Measurements from ENCODE around the gene NLRP12. TPM values are rescaled to one million over a fixed set of nuclear protein-coding genes. Genes with fewer than 3 reads are reported as not detected.

Gene NLRP12
- total and polyA plus RNA-seq, 2 donors (not counting 1 experiment from before 2014, with no cell fraction given): 0.22 TPM; not detected in 1

DNA sequence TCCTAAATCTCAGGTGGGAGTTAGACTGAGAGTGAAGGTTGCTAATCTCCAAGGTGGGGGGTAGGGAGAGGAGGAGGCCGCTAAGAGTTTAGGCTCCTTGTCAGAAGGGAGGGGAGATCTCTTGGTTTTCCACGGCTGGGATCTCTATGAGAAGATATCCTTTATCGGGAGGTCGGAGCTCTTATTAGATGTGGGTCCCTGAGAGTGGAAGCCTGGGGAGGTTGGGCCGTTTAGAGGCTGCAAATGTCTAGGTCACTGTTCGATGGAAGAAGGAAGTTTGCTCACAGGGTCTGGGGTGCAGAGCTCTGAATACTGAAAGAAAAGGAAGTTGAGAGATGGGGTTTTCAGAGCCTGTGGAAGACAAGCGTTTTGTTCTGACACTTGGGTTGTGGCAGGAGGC, 47.3 kb upstream of the NLRP12 start:
- Histone ChIP-seq H4K20me1 (ENCODE audit: control insufficient read depth, insufficient read depth, low read length, poor library complexity, severe bottlenecking) (peaks cover 72% of the 10 kb centered on the region), H2AFZ (ENCODE audit: insufficient read depth, low read depth, low read length, poor library complexity, severe bottlenecking) (no peak overlapping the region), H3K36me3 (replicated peaks in 1 of 2; ENCODE audit: control extremely low read depth in 1 of 2, control insufficient read depth in 1 of 2, extremely low read depth in 1 of 2, insufficient read depth in 2 of 2, low read length in 1 of 2) (peaks cover 5 to 29% of the 10 kb centered on the region in 2 experiments), H3K27ac (ENCODE audit: low read length in 2 of 2) (peak overlapping the region; percentile 19 to 98), H3K9me3 (ENCODE audit: control extremely low read depth in 1 of 3, control insufficient read depth in 2 of 3, insufficient read depth in 1 of 3, low read length in 2 of 3) (peaks cover 0 to 25% (median 2%) of the 10 kb centered on the region in 3 donors), H3K4me1 (ENCODE audit: control insufficient read depth in 2 of 2, insufficient read depth in 2 of 2, low read length in 2 of 2) (peaks cover 36 to 66% of the 10 kb centered on the region in 2 donors), H3K27me3 (replicated peaks in 1 of 4; ENCODE audit: control extremely low read depth in 1 of 4, control insufficient read depth in 3 of 4, insufficient read depth in 4 of 4, low read length in 3 of 4) (no peaks in the 10 kb centered on the region), H3K4me2 (replicated peaks; ENCODE audit: low read depth, low read length, poor library complexity, severe bottlenecking) (peak overlapping the region; percentile 73), H3K9ac (ENCODE audit: low read length) (no peak overlapping the region), H3K79me2 (ENCODE audit: control insufficient read depth, insufficient read depth, low read length) (peaks cover 52% of the 10 kb centered on the region), H3K4me3 (ENCODE audit: control extremely low read depth in 1 of 5, extremely low read depth in 1 of 5, insufficient read depth in 1 of 5, low read depth in 2 of 5, low read length in 4 of 5) (peak overlapping the region in 3 of 5 experiments; percentile 15 to 22 (median 17))
- 22% methylated on average over 6 of the region's 7 CpGs for WGBS (ENCODE audit: insufficient coverage)
- H3K27me3 Mint-ChIP-seq: no peaks in the 10 kb centered on the region
- peak overlapping the region; percentile 60 for H3K4me3 Mint-ChIP-seq
- TF ChIP-seq, protein P1, sequence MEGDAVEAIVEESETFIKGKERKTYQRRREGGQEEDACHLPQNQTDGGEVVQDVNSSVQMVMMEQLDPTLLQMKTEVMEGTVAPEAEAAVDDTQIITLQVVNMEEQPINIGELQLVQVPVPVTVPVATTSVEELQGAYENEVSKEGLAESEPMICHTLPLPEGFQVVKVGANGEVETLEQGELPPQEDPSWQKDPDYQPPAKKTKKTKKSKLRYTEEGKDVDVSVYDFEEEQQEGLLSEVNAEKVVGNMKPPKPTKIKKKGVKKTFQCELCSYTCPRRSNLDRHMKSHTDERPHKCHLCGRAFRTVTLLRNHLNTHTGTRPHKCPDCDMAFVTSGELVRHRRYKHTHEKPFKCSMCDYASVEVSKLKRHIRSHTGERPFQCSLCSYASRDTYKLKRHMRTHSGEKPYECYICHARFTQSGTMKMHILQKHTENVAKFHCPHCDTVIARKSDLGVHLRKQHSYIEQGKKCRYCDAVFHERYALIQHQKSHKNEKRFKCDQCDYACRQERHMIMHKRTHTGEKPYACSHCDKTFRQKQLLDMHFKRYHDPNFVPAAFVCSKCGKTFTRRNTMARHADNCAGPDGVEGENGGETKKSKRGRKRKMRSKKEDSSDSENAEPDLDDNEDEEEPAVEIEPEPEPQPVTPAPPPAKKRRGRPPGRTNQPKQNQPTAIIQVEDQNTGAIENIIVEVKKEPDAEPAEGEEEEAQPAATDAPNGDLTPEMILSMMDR (IDR thresholded peaks at IDR 0.05): no peak
- TF ChIP-seq EZH2 (IDR thresholded peaks at IDR 0.05; ENCODE audit: borderline replicate concordance, insufficient read depth, low read depth, low read length, poor library complexity, severe bottlenecking): no peak
- POLR2A ChIA-PET: interaction anchor here (0.6 kb wide), 1 partner anchor 26 kb away, joined by 3 read pairs; no protein-coding TSS in a partner anchor
- H3K27ac Mint-ChIP-seq: peak overlapping the region; percentile 93
- DNase-seq (peak; percentile 75), ATAC-seq (ENCODE audit: low read depth) (no peak)
- peaks cover 50% of the 10 kb centered on the region for H3K4me1 Mint-ChIP-seq
- H3K9me3 Mint-ChIP-seq (ENCODE audit: insufficient read depth): no peaks in the 10 kb centered on the region
- CTCF ChIA-PET: interaction anchor here (0.9 to 2.5 kb wide), 3 partner anchors 8 to 12 kb away, joined by 3 to 10 read pairs (median 7); partner anchors contain the start of gene PRKCG
- intact Hi-C loops (cut with micrococcal nuclease): no loop called here

- Mint-ChIP-seq H3K27me3 (no peaks in the 10 kb centered on the region), H3K27ac (peak overlapping the region; percentile 93), H3K4me1 (peaks cover 56% of the 10 kb centered on the region), H3K4me3 (peak overlapping the region; percentile 77), H3K9me3 (ENCODE audit: insufficient read depth) (no peaks in the 10 kb centered on the region)
- Histone ChIP-seq H3K4me3 (ENCODE audit: control extremely low read depth in 1 of 5, extremely low read depth in 1 of 5, insufficient read depth in 1 of 5, low read depth in 2 of 5, low read length in 4 of 5) (peak overlapping the region; percentile 17 to 66 (median 41)), H4K20me1 (ENCODE audit: control insufficient read depth, insufficient read depth, low read length, poor library complexity, severe bottlenecking) (peaks cover 64% of the 10 kb centered on the region), H3K9me3 (ENCODE audit: control extremely low read depth in 1 of 3, control insufficient read depth in 2 of 3, insufficient read depth in 1 of 3, low read length in 2 of 3) (peaks cover 0 to 27% (median 2%) of the 10 kb centered on the region in 3 donors), H2AFZ (ENCODE audit: insufficient read depth, low read depth, low read length, poor library complexity, severe bottlenecking) (no peak overlapping the region), H3K4me2 (replicated peaks; ENCODE audit: low read depth, low read length, poor library complexity, severe bottlenecking) (peak overlapping the region; percentile 73), H3K27ac (ENCODE audit: low read length in 2 of 2) (peak overlapping the region; percentile 98), H3K9ac (ENCODE audit: low read length) (peak overlapping the region; percentile 43), H3K36me3 (replicated peaks in 1 of 2; ENCODE audit: control extremely low read depth in 1 of 2, control insufficient read depth in 1 of 2, extremely low read depth in 1 of 2, insufficient read depth in 2 of 2, low read length in 1 of 2) (peaks cover 5 to 23% of the 10 kb centered on the region in 2 experiments), H3K27me3 (replicated peaks in 1 of 4; ENCODE audit: control extremely low read depth in 1 of 4, control insufficient read depth in 3 of 4, insufficient read depth in 4 of 4, low read length in 3 of 4) (no peaks in the 10 kb centered on the region), H3K79me2 (ENCODE audit: control insufficient read depth, insufficient read depth, low read length) (peaks cover 45% of the 10 kb centered on the region), H3K4me1 (ENCODE audit: control insufficient read depth in 2 of 2, insufficient read depth in 2 of 2, low read length in 2 of 2) (peaks cover 44 to 73% of the 10 kb centered on the region in 2 donors)
- no peak for TF ChIP-seq EZH2 (IDR thresholded peaks at IDR 0.05; ENCODE audit: borderline replicate concordance, insufficient read depth, low read depth, low read length, poor library complexity, severe bottlenecking)
- TF ChIP-seq, protein P1 (IDR thresholded peaks at IDR 0.05): no peak
- intact Hi-C loops (cut with micrococcal nuclease): no loop called here
- 18% methylated on average over 5 of the region's 5 CpGs for WGBS (ENCODE audit: insufficient coverage)
- DNase-seq: peak; percentile 72
- POLR2A ChIA-PET: no interaction called here
- ATAC-seq (ENCODE audit: low read depth): no peak
- CTCF ChIA-PET: interaction anchor here (0.6 to 1.8 kb wide), 4 partner anchors 11 to 748 kb away, joined by 4 to 10 read pairs (median 4); partner anchors contain the start of gene PRKCG
Measured at GRCh38 chr19:53870485-53870844, 46.4 kb upstream of the NLRP12 start.
